HepG2 (cell line): ENCODE measurements around the gene ATOSB. TPM values are rescaled to one million over a fixed set of nuclear protein-coding genes. Genes with fewer than 3 reads are reported as not detected.

ENCODE experiments used
- GATAD2A ChIP-seq: IDR thresholded peaks from 2 replicates; pipeline ENCODE4 v1.6.1; 2016
- GZF1 ChIP-seq: sonication (generic); formaldehyde crosslinking; IDR thresholded peaks from 2 replicates; pipeline ENCODE4 v1.5.1; 2020; ENCODE audit warnings: mild to moderate bottlenecking, missing genetic modification reagents
- KLF12 ChIP-seq: sonication (generic); formaldehyde crosslinking; IDR thresholded peaks from 2 replicates; pipeline ENCODE4 v1.4.0; 2020; ENCODE audit warnings: missing genetic modification reagents, borderline replicate concordance
- MZF1 ChIP-seq: sonication (generic); formaldehyde crosslinking; IDR thresholded peaks from 2 replicates; pipeline ENCODE4 v1.8.1; 2023; ENCODE audit warnings: mild to moderate bottlenecking, missing genetic modification reagents, borderline replicate concordance
- SATB2 ChIP-seq: sonication (generic); formaldehyde crosslinking; IDR thresholded peaks from 2 replicates; pipeline ENCODE4 v1.5.0; 2020; ENCODE audit warnings: missing genetic modification reagents
- ZNF30 ChIP-seq: sonication (generic); formaldehyde crosslinking; IDR thresholded peaks from 2 replicates; pipeline ENCODE4 v1.5.0; 2020; ENCODE audit warnings: mild to moderate bottlenecking, missing genetic modification reagents
- polyA plus RNA-seq, 8 experiments: library from polyadenylated mRNA; depleted of rRNA in 3 of 8; stranded (reverse) in 7 of 8; unstranded in 1 of 8; fragments of >200 nt; fragmentation: Illumina TruSeq in 4 of 8; extraction: Trizol in 4 of 8; gene quantifications; 2 replicates each; pipeline versions ENCODE4 v1.2.1 to v1.2.3, GENCODE V29; 2011 to 2016; ENCODE audit warnings: low read depth in 4 of 8, missing spikeins in 1 of 8, mixed read lengths in 1 of 8; ENCODE audit not compliant: insufficient read depth in 1 of 8
- total RNA-seq, 5 experiments: library from RNA; depleted of rRNA; stranded (reverse); fragments of >200 nt; fragmentation: Illumina TruSeq; extraction: Trizol; gene quantifications; 2 replicates each; pipeline ENCODE4 v1.2.3, GENCODE V29; 2016; ENCODE audit warnings: low read depth in 1 of 5
- TF ChIP-seq, protein P1 (sequence below): sonication (generic); formaldehyde crosslinking; IDR thresholded peaks from 2 replicates; pipeline ENCODE4 v1.5.1; 2020; ENCODE audit warnings: mild to moderate bottlenecking, missing genetic modification reagents, moderate library complexity
- TF ChIP-seq, protein P2 (sequence below): sonication (generic); formaldehyde crosslinking; IDR thresholded peaks from 2 replicates; pipeline ENCODE4 v1.9.0; 2021; ENCODE audit warnings: missing genetic modification reagents, mild to moderate bottlenecking, borderline replicate concordance
- TF ChIP-seq, protein P3 (sequence below): sonication (generic); formaldehyde crosslinking; IDR thresholded peaks from 2 replicates; pipeline ENCODE4 v1.8.1; 2023; ENCODE audit warnings: mild to moderate bottlenecking, missing genetic modification reagents
- TF ChIP-seq, protein P4 (sequence below): sonication (generic); formaldehyde crosslinking; IDR thresholded peaks from 2 replicates; pipeline ENCODE4 v1.8.1; 2023; ENCODE audit warnings: mild to moderate bottlenecking, moderate library complexity, missing genetic modification reagents
- TF ChIP-seq, protein P5 (sequence below): sonication (generic); formaldehyde crosslinking; IDR thresholded peaks from 2 replicates; pipeline ENCODE4 v1.5.0; 2020; ENCODE audit warnings: mild to moderate bottlenecking, missing genetic modification reagents
- TF ChIP-seq, protein P6 (sequence below), 2 experiments: sonication (generic) in 1 of 2; formaldehyde crosslinking in 1 of 2; IDR thresholded peaks; 2 replicates each; pipeline versions ENCODE4 v1.5.1 to v1.6.1; 2011 to 2020; ENCODE audit warnings: borderline replicate concordance in 1 of 2, low read depth in 1 of 2, low read length in 1 of 2, mild to moderate bottlenecking in 1 of 2, missing genetic modification reagents in 1 of 2, moderate library complexity in 1 of 2
- TF ChIP-seq, protein P7 (sequence below): sonication (generic); formaldehyde crosslinking; IDR thresholded peaks from 2 replicates; pipeline ENCODE4 v1.4.0; 2020; ENCODE audit warnings: mild to moderate bottlenecking, missing genetic modification reagents

Gene ATOSB
- total and polyA plus RNA-seq, 2 of the 13 experiments (the other 11 are each of a cell fraction or from before 2014, with no cell fraction given), result 1.9 to 6.4 TPM

DNA sequence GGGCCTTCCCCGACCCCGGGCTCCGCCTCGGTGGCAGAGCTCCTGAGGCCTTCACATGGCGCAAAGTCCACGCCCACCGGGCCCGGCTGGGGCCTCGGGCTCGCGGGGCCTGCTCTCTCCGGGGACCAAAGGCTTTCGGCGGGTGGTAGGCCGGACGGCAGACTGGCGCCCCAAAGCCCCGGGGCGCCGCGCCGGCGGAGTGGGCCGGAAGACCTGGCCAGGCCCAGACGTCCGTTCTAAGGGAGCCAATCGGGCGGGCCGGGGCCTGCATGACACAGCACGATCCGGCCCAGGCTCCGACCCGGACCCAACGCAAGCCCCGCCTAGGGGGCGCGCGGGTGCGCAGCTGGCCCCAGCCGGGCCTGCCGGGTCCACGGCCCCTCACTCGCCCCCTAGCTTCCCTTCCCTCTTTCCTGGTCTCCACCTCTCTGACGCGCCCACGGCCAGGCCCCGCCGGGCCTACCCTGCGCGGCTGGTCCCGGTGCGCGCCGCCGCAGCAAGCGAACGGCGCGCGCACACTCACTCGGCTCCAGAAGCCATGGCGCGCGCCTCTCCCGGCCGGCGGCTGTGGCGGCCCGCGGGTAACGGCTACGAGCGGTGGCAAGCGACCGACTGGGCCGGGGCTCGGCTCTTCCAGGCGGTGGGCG is 43.7 kb downstream of the ATOSB start (continued):
- TF ChIP-seq, protein P1, sequence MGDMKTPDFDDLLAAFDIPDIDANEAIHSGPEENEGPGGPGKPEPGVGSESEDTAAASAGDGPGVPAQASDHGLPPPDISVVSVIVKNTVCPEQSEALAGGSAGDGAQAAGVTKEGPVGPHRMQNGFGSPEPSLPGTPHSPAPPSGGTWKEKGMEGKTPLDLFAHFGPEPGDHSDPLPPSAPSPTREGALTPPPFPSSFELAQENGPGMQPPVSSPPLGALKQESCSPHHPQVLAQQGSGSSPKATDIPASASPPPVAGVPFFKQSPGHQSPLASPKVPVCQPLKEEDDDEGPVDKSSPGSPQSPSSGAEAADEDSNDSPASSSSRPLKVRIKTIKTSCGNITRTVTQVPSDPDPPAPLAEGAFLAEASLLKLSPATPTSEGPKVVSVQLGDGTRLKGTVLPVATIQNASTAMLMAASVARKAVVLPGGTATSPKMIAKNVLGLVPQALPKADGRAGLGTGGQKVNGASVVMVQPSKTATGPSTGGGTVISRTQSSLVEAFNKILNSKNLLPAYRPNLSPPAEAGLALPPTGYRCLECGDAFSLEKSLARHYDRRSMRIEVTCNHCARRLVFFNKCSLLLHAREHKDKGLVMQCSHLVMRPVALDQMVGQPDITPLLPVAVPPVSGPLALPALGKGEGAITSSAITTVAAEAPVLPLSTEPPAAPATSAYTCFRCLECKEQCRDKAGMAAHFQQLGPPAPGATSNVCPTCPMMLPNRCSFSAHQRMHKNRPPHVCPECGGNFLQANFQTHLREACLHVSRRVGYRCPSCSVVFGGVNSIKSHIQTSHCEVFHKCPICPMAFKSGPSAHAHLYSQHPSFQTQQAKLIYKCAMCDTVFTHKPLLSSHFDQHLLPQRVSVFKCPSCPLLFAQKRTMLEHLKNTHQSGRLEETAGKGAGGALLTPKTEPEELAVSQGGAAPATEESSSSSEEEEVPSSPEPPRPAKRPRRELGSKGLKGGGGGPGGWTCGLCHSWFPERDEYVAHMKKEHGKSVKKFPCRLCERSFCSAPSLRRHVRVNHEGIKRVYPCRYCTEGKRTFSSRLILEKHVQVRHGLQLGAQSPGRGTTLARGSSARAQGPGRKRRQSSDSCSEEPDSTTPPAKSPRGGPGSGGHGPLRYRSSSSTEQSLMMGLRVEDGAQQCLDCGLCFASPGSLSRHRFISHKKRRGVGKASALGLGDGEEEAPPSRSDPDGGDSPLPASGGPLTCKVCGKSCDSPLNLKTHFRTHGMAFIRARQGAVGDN, result peak; percentile 87
- TF ChIP-seq, protein P2, sequence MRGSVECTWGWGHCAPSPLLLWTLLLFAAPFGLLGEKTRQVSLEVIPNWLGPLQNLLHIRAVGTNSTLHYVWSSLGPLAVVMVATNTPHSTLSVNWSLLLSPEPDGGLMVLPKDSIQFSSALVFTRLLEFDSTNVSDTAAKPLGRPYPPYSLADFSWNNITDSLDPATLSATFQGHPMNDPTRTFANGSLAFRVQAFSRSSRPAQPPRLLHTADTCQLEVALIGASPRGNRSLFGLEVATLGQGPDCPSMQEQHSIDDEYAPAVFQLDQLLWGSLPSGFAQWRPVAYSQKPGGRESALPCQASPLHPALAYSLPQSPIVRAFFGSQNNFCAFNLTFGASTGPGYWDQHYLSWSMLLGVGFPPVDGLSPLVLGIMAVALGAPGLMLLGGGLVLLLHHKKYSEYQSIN (CRISPR knock-in tag), result no peak
- TF ChIP-seq GATAD2A (CRISPR knock-in tag) (no peak), GZF1 (peak; percentile 21; the same call in 1 of the 2 replicates), MZF1 (CRISPR knock-in tag) (no peak), KLF12 (no peak), SATB2 (CRISPR knock-in tag) (peak; percentile 11; the same call in 1 of the 2 replicates), ZNF30 (CRISPR knock-in tag) (peak; percentile 69; the same call in 1 of the 2 replicates)
- TF ChIP-seq, protein P3, sequence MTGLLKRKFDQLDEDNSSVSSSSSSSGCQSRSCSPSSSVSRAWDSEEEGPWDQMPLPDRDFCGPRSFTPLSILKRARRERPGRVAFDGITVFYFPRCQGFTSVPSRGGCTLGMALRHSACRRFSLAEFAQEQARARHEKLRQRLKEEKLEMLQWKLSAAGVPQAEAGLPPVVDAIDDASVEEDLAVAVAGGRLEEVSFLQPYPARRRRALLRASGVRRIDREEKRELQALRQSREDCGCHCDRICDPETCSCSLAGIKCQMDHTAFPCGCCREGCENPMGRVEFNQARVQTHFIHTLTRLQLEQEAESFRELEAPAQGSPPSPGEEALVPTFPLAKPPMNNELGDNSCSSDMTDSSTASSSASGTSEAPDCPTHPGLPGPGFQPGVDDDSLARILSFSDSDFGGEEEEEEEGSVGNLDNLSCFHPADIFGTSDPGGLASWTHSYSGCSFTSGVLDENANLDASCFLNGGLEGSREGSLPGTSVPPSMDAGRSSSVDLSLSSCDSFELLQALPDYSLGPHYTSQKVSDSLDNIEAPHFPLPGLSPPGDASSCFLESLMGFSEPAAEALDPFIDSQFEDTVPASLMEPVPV, result peak; percentile 79; the same call in 1 of the 2 replicates
- TF ChIP-seq, protein P4, sequence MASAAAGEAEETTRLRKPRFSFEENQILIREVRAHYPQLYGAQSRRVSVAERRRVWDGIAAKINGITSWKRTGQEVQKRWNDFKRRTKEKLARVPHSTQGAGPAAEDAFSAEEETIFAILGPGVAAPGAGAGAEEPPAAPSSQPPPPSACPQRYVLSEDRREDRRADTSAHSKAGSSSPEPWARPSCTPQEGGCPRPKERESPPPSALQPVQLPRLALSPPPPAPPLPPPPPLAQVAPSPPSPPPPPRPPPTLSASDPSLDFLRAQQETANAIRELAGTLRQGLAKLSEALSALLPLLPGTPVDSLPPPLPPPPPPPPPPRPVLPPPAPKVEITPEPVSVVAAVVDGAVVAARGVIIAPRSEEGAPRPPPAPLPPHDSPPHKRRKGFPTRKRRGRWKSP, result peak; percentile 29; the same call in 1 of the 2 replicates
- TF ChIP-seq, protein P5, sequence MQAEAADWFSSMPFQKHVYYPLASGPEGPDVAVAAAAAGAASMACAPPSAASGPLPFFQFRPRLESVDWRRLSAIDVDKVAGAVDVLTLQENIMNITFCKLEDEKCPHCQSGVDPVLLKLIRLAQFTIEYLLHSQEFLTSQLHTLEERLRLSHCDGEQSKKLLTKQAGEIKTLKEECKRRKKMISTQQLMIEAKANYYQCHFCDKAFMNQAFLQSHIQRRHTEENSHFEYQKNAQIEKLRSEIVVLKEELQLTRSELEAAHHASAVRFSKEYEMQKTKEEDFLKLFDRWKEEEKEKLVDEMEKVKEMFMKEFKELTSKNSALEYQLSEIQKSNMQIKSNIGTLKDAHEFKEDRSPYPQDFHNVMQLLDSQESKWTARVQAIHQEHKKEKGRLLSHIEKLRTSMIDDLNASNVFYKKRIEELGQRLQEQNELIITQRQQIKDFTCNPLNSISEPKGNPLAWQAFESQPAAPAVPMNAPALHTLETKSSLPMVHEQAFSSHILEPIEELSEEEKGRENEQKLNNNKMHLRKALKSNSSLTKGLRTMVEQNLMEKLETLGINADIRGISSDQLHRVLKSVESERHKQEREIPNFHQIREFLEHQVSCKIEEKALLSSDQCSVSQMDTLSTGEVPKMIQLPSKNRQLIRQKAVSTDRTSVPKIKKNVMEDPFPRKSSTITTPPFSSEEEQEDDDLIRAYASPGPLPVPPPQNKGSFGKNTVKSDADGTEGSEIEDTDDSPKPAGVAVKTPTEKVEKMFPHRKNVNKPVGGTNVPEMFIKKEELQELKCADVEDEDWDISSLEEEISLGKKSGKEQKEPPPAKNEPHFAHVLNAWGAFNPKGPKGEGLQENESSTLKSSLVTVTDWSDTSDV, result 0 out of 2 replicates have a peak, but pooled peaks have one; percentile 22
- TF ChIP-seq, protein P6, sequence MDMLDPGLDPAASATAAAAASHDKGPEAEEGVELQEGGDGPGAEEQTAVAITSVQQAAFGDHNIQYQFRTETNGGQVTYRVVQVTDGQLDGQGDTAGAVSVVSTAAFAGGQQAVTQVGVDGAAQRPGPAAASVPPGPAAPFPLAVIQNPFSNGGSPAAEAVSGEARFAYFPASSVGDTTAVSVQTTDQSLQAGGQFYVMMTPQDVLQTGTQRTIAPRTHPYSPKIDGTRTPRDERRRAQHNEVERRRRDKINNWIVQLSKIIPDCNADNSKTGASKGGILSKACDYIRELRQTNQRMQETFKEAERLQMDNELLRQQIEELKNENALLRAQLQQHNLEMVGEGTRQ (IDR thresholded peaks at IDR 0.05; ENCODE audit: low read depth, low read length), result no peak
- TF ChIP-seq, protein P6 (CRISPR knock-in tag; IDR thresholded peaks at IDR 0.05; ENCODE audit: borderline replicate concordance), result no peak
- TF ChIP-seq, protein P7, sequence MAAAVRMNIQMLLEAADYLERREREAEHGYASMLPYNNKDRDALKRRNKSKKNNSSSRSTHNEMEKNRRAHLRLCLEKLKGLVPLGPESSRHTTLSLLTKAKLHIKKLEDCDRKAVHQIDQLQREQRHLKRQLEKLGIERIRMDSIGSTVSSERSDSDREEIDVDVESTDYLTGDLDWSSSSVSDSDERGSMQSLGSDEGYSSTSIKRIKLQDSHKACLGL (CRISPR knock-in tag), result peak; percentile 82
